ENCODE data around the gene C22orf39. TPM values are rescaled to one million over a fixed set of nuclear protein-coding genes. Genes with fewer than 3 reads are reported as not detected.

Gene C22orf39
- total and polyA plus RNA-seq, 12 donors = 41.7 to 123 (median 63.2) TPM

DNA sequence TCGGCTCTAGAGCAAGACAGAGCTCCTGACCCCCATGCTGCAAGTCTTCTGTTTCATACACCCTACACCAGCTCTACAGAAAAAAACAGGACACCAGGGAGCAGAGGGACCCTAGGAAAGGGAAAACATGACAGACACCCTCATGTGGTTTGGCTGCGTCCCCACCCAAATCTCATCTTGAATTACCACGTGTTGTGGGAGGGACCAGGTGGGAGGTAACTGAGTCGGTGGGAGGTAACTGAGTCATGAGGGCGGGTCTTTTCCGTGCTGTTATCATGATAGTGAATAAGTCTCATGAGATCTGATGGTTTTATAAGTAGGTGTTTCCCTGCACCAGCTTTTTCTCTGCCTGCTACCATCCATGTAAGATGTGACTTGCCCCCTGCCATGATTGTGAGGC lies 6.6 kb upstream of the C22orf39 start:
- Histone ChIP-seq H3K4me3 (no peak overlapping the region), H3K9me3 (no peaks in the 10 kb centered on the region), H3K27me3 (no peaks in the 10 kb centered on the region), H3K36me3 (peaks cover 0 to 100% (median 57%) of the 10 kb centered on the region in 9 donors), H3K4me1 (no peaks in the 10 kb centered on the region), H3K27ac (no peak overlapping the region)
- intact Hi-C loops (cut with DNase I) = loop anchor here in 1 of 10 donors (5.0 kb wide), 1 partner anchor 57 kb away; no protein-coding TSS in a partner anchor
- ATAC-seq = no peak
- TF ChIP-seq, protein P1, sequence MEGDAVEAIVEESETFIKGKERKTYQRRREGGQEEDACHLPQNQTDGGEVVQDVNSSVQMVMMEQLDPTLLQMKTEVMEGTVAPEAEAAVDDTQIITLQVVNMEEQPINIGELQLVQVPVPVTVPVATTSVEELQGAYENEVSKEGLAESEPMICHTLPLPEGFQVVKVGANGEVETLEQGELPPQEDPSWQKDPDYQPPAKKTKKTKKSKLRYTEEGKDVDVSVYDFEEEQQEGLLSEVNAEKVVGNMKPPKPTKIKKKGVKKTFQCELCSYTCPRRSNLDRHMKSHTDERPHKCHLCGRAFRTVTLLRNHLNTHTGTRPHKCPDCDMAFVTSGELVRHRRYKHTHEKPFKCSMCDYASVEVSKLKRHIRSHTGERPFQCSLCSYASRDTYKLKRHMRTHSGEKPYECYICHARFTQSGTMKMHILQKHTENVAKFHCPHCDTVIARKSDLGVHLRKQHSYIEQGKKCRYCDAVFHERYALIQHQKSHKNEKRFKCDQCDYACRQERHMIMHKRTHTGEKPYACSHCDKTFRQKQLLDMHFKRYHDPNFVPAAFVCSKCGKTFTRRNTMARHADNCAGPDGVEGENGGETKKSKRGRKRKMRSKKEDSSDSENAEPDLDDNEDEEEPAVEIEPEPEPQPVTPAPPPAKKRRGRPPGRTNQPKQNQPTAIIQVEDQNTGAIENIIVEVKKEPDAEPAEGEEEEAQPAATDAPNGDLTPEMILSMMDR (IDR thresholded peaks at IDR 0.05) = no peak
- DNase-seq = no peak
- 77% methylated on average over 6 of the region's 6 CpGs for WGBS, 2 donors

DNA sequence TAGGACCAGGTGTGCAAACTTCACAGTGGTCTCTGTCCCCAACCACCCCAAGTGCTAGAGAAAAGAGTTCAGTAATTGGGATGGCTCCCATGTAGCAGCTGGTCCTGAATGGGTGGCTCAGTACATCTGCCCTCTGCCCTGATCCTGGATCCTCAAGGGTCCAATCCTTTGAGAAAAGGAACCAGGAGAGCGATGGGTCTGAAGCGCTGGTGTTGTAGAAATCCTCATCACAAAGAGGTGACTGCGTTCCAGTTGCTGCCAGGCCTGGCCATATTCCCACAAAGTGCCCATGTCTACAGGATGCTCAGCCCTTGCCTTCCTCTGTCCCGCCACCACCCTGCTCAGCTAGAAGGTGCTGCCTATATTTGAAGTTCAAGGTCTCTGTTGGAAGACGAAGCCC lies 6.2 kb upstream of the C22orf39 start:
- Histone ChIP-seq H3K9me3 (no peaks in the 10 kb centered on the region), H3K4me3 (no peak overlapping the region), H3K27ac (no peak overlapping the region), H3K4me1 (peaks cover 0 to 3% (median under 1%) of the 10 kb centered on the region in 9 donors), H3K36me3 (peaks cover 0 to 97% (median 57%) of the 10 kb centered on the region in 9 donors), H3K27me3 (no peaks in the 10 kb centered on the region)
- ATAC-seq = no peak
- TF ChIP-seq, protein P1 (IDR thresholded peaks at IDR 0.05) = no peak
- 97% methylated on average over 5 of the region's 5 CpGs for WGBS, 2 donors
- DNase-seq = no peak
- intact Hi-C loops (cut with DNase I) = loop anchor here in 1 of 10 donors (5.0 kb wide), 1 partner anchor 56 kb away; no protein-coding TSS in a partner anchor

DNA sequence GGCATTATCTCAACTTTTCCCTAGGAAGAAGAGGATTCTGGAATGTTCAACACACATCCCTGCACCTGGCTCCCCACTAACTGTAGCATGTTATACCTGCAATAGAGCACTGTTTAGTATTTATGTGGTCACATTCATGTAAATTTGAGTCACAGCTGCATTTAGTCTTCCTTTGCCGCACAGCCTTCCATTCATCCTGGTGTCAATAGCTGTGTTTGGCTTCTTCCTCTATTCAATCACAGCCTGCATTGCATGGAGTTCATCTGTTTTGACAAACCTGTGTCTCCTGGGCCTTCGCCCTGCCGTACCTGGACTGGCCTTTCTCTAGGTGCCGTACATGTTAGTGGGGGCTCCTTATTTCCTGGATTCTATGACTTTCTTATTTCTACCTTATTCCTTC lies 4.1 kb upstream of the C22orf39 start:
- intact Hi-C loops (cut with DNase I) = loop anchor here in 1 of 10 donors (5.0 kb wide), 1 partner anchor 54 kb away; no protein-coding TSS in a partner anchor
- Histone ChIP-seq H3K4me3 (no peak overlapping the region), H3K36me3 (peaks cover 0 to 75% (median 43%) of the 10 kb centered on the region in 9 donors), H3K27me3 (no peaks in the 10 kb centered on the region), H3K4me1 (peaks cover 4 to 16% (median 11%) of the 10 kb centered on the region in 9 donors), H3K9me3 (no peaks in the 10 kb centered on the region), H3K27ac (no peak overlapping the region)
- ATAC-seq (no peak), DNase-seq (no peak)
- TF ChIP-seq, protein P1 (IDR thresholded peaks at IDR 0.05) = no peak
- 94 to 96% methylated on average over 4 of the region's 4 CpGs for WGBS, 2 donors

DNA sequence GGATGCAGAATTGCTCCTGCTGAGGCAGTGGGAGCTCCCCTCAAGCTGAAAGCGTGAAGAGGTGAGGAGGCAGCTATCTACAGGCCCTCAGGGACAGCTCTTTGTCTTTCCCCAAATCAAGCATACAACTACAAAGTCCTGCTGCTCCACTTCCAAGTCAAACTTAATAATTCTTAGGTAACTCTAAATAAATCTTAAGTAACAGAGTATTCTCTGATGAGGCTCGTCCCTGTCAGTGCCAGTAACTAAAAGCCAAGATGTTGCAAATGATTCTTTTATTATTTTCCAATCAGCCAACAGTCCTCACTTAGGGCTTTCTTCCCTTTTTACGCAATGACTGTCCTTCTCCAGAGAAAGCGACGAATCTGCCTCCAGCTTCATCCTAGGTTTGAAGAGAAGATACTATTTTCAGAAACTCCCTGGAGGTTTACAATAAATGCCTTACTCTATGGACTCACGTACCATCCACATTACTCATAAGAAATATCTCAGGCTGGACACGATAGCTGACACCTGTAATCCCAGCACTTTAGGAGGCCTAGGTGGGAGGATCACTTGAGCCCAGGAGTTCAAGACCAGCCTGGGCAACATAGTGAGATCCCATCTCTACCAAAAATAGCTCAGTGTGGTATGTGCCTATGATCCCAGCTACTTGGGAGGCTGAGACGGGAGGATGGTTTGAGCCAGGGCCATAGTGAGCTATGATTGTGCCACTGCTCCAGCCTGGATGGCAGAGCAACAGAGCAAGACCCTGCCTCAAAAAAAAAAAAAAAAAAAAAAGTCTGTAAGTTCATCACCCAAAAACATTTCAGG lies 3.1 kb upstream of the C22orf39 start:
- 88 to 90% methylated on average over 8 of the region's 8 CpGs for WGBS, 2 donors
- H3K27me3 ChIP-seq = no peaks in the 10 kb centered on the region
- peaks cover 14 to 26% (median 21%) of the 10 kb centered on the region in 9 donors for H3K4me1 ChIP-seq
- no peak overlapping the region for H3K27ac ChIP-seq
- H3K36me3 ChIP-seq = peaks cover 0 to 65% (median 33%) of the 10 kb centered on the region in 9 donors
- no peaks in the 10 kb centered on the region for H3K9me3 ChIP-seq
- H3K4me3 ChIP-seq = no peak overlapping the region
- ATAC-seq = no peak
- DNase-seq = no peak
- intact Hi-C loops (cut with DNase I) = loop anchor here in 1 of 10 donors (5.0 kb wide), 1 partner anchor 53 kb away; no protein-coding TSS in a partner anchor
- TF ChIP-seq, protein P1 (IDR thresholded peaks at IDR 0.05) = no peak
